GM12878 (cell line): ENCODE measurements around the gene ARHGAP21. TPM values are rescaled to one million over a fixed set of nuclear protein-coding genes. Genes with fewer than 3 reads are reported as not detected.

Source experiments
- ATAC-seq: fragments of 200-7000 bp; cut with Tn5 transposase; 3 replicates; pipeline ENCODE4 v1.9.1; 2020; ENCODE audit warnings: mild to moderate bottlenecking, moderate library complexity
- BruUV-seq: library from RNA; stranded (reverse); fragments of 400-500 nt; replicated peaks from 2 replicates; lab custom pipeline; 2021; lab: Mats Ljungman, UMichigan
- CTCF ChIA-PET: fragments of 300-600 bp; sonication (Branson Sonifier 250); formaldehyde crosslinking; extraction: SDS; loops from one replicate; lab custom pipeline; 2021; ENCODE audit warnings: inconsistent platforms; lab: Yijun Ruan, JAX
- POLR2A ChIA-PET: fragments of 350-600 bp; formaldehyde crosslinking; extraction: SDS; loops from one replicate; lab custom pipeline; 2021; ENCODE audit warnings: inconsistent platforms; lab: Charles Lee
- RAD21 ChIA-PET: fragments of 300-600 bp; sonication (Branson Sonifier 250); formaldehyde crosslinking; loops from one replicate; lab custom pipeline; 2023; ENCODE audit warnings: antibody characterized with exemption; ENCODE audit not compliant: unreplicated experiment; lab: Charles Lee
- SMC1A ChIA-PET: fragments of 300-600 bp; sonication (Branson Sonifier 250); formaldehyde crosslinking; loops from one replicate; lab custom pipeline; 2023; ENCODE audit not compliant: unreplicated experiment, uncharacterized antibody; lab: Charles Lee
- DNase-seq: peaks from one replicate; pipeline ENCODE4 v3.0.0-alpha.2; 2011; ENCODE audit warnings: low read depth, low spot score
- FAIRE-seq: peaks from 3 replicates; lab custom pipeline; 2011; peaks lifted over from hg19 to GRCh38; lab: Jason Lieb, UNC
- H2AFZ ChIP-seq: 2 replicates; pipeline ENCODE4 v1.6.0; 2011; ENCODE audit warnings: low read depth, low read length, control low read depth; ENCODE audit not compliant: control insufficient read depth
- H3K27ac ChIP-seq: 2 replicates; pipeline ENCODE4 v1.5.1; 2011; ENCODE audit warnings: control low read depth; ENCODE audit not compliant: control insufficient read depth, insufficient read depth
- H3K27me3 ChIP-seq, 2 experiments: replicated peaks in 1 of 2; 2 replicates each; pipeline versions ENCODE4 v1.6.0 to v1.6.1; 2011; ENCODE audit warnings: low read length in 1 of 2; ENCODE audit not compliant: control insufficient read depth in 2 of 2, insufficient read depth in 2 of 2
- H3K36me3 ChIP-seq, 2 experiments: 2 replicates each; pipeline ENCODE4 v1.5.1; 2011; ENCODE audit warnings: low read length in 1 of 2; ENCODE audit not compliant: control insufficient read depth in 2 of 2, insufficient read depth in 2 of 2
- H3K4me1 ChIP-seq: 2 replicates; pipeline ENCODE4 v1.6.1; 2011; ENCODE audit warnings: mild to moderate bottlenecking, low read length, moderate library complexity, mixed read lengths; ENCODE audit not compliant: control insufficient read depth, insufficient read depth
- H3K4me2 ChIP-seq: 2 replicates; pipeline ENCODE4 v1.6.0; 2011; ENCODE audit warnings: control low read depth; ENCODE audit not compliant: control insufficient read depth, insufficient read depth
- H3K4me3 ChIP-seq: fragments of 200-600 bp; sonication (generic); 2 replicates; pipeline ENCODE4 v1.5.1; 2016
- H3K79me2 ChIP-seq: 2 replicates; pipeline ENCODE4 v1.6.0; 2011; ENCODE audit warnings: low read length; ENCODE audit not compliant: control insufficient read depth, insufficient read depth
- H3K9ac ChIP-seq: 2 replicates; pipeline ENCODE4 v1.8.0; 2011; ENCODE audit warnings: low read length, control low read depth, mixed read lengths; ENCODE audit not compliant: control insufficient read depth, insufficient read depth
- H3K9me3 ChIP-seq: replicated peaks from 3 replicates; pipeline ENCODE4 v1.5.1; 2011; ENCODE audit warnings: mild to moderate bottlenecking, low read length; ENCODE audit not compliant: control insufficient read depth, insufficient read depth
- H4K20me1 ChIP-seq: 2 replicates; pipeline ENCODE4 v1.6.0; 2011; ENCODE audit not compliant: control insufficient read depth, insufficient read depth
- E2F8 ChIP-seq: fragments of 450-650 bp; IDR thresholded peaks from 2 replicates; pipeline ENCODE4 v1.6.1; 2018; ENCODE audit warnings: mild to moderate bottlenecking, low read depth, moderate library complexity; ENCODE audit not compliant: partially characterized antibody
- MTA2 ChIP-seq: fragments of 450-650 bp; IDR thresholded peaks from 2 replicates; pipeline ENCODE4 v1.6.1; 2016; ENCODE audit warnings: low read depth, mild to moderate bottlenecking, moderate library complexity
- MTA3 ChIP-seq: IDR thresholded peaks from 2 replicates; pipeline ENCODE4 v1.6.1; 2012; ENCODE audit warnings: low read length, inconsistent platforms, borderline replicate concordance
- POLR2AphosphoS2 ChIP-seq: IDR thresholded peaks from 2 replicates; pipeline ENCODE4 v1.6.1; 2011; ENCODE audit warnings: low read depth, mild to moderate bottlenecking, low read length, improper control_type of control experiment, moderate library complexity
- SPI1 ChIP-seq: IDR thresholded peaks from 2 replicates; pipeline ENCODE4 v1.6.1; 2011; ENCODE audit warnings: low read depth, mild to moderate bottlenecking, low read length, moderate library complexity, borderline replicate concordance; ENCODE audit not compliant: insufficient read depth
- WGBS: methylation state at CpG from one replicate; pipeline ENCODE4 v1.1.6; 2016; ENCODE audit warnings: low lambda C conversion rate; ENCODE audit not compliant: insufficient replicate concordance, insufficient coverage; ENCODE audit errors: missing lambda C conversion rate; 5-methylcytosine and 5-hydroxymethylcytosine counted together
- in situ Hi-C: fragments of 300-500 bp; cut with MboI; formaldehyde crosslinking; loops from 9 replicates; pipeline ENCODE4 v1.14.3; 2018; ENCODE audit warnings: mixed read lengths
- intact Hi-C: fragments of 100-400 bp; cut with micrococcal nuclease; formaldehyde crosslinking; loops from one replicate; pipeline ENCODE4 v1.14.2; 2022; ENCODE audit not compliant: unreplicated experiment
- polyA plus RNA-seq, 11 experiments: library from polyadenylated mRNA; depleted of rRNA in 4 of 11; unstranded in 6 of 11; stranded (reverse) in 5 of 11; fragments of >200 nt; fragmentation: Nextera tagmentation in 4 of 11; fragmentation: Illumina TruSeq in 1 of 11; extraction: Ambion mirVana in 4 of 11; extraction: Trizol in 1 of 11; gene quantifications; 1 replicate in 1 of 11; 2 replicates in 10 of 11; pipeline versions ENCODE4 v1.2.1 to v1.2.3, GENCODE V29; 2011 to 2016; ENCODE audit warnings: inconsistent platforms in 2 of 11, missing spikeins in 2 of 11, low read depth in 1 of 11
- total RNA-seq, 4 experiments: library from RNA; depleted of rRNA in 3 of 4; stranded (reverse); fragments of >200 nt in 3 of 4; fragmentation: Illumina TruSeq in 1 of 4; extraction: Trizol in 1 of 4; gene quantifications; 2 replicates each; pipeline versions ENCODE4 v1.2.1 to v1.2.3, GENCODE V29; 2013 to 2021

Gene ARHGAP21
- total and polyA plus RNA-seq, 10 of the 15 experiments (the other 5 are each of a cell fraction or from before 2014, with no cell fraction given) = 11.7 to 103 (median 37.6) TPM

GRCh38 chr10:24642921-24643678 is 80.6 kb downstream of the ARHGAP21 start (continued):
- TF ChIP-seq E2F8 = no peak
- no peak for TF ChIP-seq MTA2

- ChIA-PET RAD21 (no interaction called here), CTCF (interaction anchor here (0.6 to 5.8 kb wide), 3 partner anchors 12 to 441 kb away, joined by 4 to 27 read pairs (median 4); no protein-coding TSS in a partner anchor), POLR2A (no interaction called here), SMC1A (interaction anchor here (5.7 kb wide), 1 partner anchor 350 kb away, joined by 41 read pairs; no protein-coding TSS in a partner anchor)
- H3K4me3 ChIP-seq = no peak overlapping the region
- ATAC-seq (no peak), DNase-seq (no peak), FAIRE-seq (no peak)
- no peak overlapping the region for H3K9ac ChIP-seq
- H3K4me1 ChIP-seq = peaks cover 9% of the 10 kb centered on the region
- H3K27ac ChIP-seq = no peak overlapping the region
- no peaks in the 10 kb centered on the region for H4K20me1 ChIP-seq
- TF ChIP-seq SPI1 = no peak
- no peak for TF ChIP-seq POLR2AphosphoS2
- TF ChIP-seq MTA3 = no peak
- intact Hi-C loops (no loop called here), in situ Hi-C loops (loop anchor here (5.0 kb wide), 1 partner anchor 433 kb away; no protein-coding TSS in a partner anchor)
- no peaks in the 10 kb centered on the region for H3K27me3 ChIP-seq
- no TSS peak for BruUV-seq
- WGBS = 95% methylated on average over 1 of the region's 1 CpG
- H3K9me3 ChIP-seq = no peaks in the 10 kb centered on the region
- H3K36me3 ChIP-seq = no peaks in the 10 kb centered on the region
- H3K79me2 ChIP-seq = no peaks in the 10 kb centered on the region
- H3K4me2 ChIP-seq = no peak overlapping the region
- H2AFZ ChIP-seq = no peak overlapping the region
Measured at GRCh38 chr10:24639124-24639523, 84.6 kb downstream of the ARHGAP21 start.
